Upper lobe of left lung (tissue), 4 donors: ENCODE results near the gene FTO.

Experiments
- POLR2A ChIP-seq, 4 donors: fragments of 450-650 bp; IDR thresholded peaks; one replicate each; pipeline ENCODE4 v1.5.1; 2016 to 2017; ENCODE audit warnings: antibody characterized with exemption in 4 of 4, mild to moderate bottlenecking in 2 of 4
- POLR2AphosphoS5 ChIP-seq, 2 donors: sonication (generic); formaldehyde crosslinking; IDR thresholded peaks; one replicate each; pipeline ENCODE4 v1.5.1; 2017; ENCODE audit warnings: antibody characterized with exemption in 2 of 2
- TF ChIP-seq, protein P1 (sequence below), 6 experiments: fragments of 450-650 bp in 4 of 6; fragments of 200-600 bp in 2 of 6; sonication (generic) in 2 of 6; IDR thresholded peaks; one replicate each; pipeline ENCODE4 v1.5.1; 2016 to 2019; ENCODE audit warnings: antibody characterized with exemption in 6 of 6

DNA sequence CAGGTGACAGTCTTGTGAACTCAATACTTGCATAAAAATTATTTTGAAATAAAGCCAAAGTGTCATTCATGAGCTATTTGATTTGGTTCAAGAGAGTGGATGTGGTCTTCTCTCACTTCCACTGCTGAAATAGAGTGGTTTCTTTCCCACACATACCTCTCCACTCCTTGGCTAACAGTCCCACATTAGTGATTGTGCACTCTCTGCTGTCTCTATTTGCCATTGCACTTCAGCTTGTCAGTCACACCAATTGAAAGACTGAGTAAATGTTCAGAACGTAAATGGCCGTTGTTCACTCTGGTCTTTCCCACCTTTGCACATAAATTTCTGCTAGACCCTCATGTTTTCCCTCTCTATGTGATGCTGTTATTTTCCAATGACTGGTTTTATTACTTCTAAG lies 197.5 kb downstream of the FTO start:
- TF ChIP-seq POLR2AphosphoS5 (IDR thresholded peaks at IDR 0.05) (no peak), POLR2A (IDR thresholded peaks at IDR 0.05) (no peak)
- TF ChIP-seq, protein P1, sequence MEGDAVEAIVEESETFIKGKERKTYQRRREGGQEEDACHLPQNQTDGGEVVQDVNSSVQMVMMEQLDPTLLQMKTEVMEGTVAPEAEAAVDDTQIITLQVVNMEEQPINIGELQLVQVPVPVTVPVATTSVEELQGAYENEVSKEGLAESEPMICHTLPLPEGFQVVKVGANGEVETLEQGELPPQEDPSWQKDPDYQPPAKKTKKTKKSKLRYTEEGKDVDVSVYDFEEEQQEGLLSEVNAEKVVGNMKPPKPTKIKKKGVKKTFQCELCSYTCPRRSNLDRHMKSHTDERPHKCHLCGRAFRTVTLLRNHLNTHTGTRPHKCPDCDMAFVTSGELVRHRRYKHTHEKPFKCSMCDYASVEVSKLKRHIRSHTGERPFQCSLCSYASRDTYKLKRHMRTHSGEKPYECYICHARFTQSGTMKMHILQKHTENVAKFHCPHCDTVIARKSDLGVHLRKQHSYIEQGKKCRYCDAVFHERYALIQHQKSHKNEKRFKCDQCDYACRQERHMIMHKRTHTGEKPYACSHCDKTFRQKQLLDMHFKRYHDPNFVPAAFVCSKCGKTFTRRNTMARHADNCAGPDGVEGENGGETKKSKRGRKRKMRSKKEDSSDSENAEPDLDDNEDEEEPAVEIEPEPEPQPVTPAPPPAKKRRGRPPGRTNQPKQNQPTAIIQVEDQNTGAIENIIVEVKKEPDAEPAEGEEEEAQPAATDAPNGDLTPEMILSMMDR (IDR thresholded peaks at IDR 0.05), result no peak
